HG03460 (cell line): ENCODE results near the gene TJAP1.
"Not testable (repeated sequence)": the region's sequence is repeated elsewhere in the genome, so short reads cannot be mapped to it uniquely, and the experiment has no call there.

ENCODE experiments used
- ATAC-seq: cut with Tn5 transposase; IDR thresholded peaks from one replicate; pipeline ENCODE4 v1.9.1; 2021; ENCODE audit not compliant: unreplicated experiment

TJAP1 gene

DNA sequence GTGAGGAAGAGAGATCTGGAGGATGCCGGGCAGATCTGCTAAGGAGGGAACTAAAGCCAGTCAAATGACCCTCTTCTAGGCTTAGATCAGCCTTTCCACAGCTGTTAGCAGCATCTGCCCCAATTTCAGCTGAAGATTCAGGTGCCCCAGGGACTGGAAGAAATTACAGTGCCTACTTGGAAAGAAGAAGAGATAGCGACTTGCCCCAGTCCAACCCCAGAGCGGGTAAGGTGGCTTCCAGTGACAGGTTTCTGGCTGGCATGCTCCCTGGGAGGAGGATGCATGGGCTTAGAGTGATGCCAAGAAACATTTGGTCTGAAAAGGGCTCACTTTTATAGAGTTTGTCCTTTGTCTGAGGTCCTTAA is 620 bp downstream of the TJAP1 start:
- no peak for ATAC-seq

- ATAC-seq = no peak
Measured at GRCh38 chr6:43481075-43481474, 3.7 kb downstream of the TJAP1 start.

DNA sequence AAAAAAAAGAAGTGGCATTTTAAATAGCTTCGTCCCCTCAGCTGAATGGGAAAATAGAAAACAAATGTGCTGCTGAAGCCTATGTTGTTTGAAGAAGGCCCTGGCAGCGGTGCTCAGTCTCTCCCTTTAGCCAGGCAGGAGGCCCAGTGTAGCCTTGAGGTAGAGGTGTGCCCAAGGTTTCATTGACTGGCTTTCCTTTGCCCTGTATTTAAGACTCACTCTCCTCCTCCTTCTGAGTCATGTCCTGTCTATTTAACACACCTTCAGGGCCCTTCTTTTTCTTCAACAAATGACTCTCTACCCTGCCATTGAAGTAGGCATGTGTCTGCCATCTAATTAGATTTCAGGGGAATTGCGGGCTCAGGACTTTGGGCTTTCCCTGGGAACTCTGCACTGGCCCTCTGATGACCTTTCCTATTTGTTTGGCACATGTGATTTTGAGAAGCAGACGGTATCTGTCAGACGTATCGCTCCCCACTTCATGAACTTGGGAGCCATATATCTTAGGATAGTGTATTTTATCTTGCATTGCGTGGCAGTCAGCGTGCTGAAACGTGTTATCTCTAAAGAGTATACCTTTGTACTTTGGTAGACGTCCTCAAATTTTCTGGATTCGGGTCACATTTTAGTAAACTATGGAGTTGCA is 4.3 kb downstream of the TJAP1 start:
- no peak for ATAC-seq

GRCh38 chr6:43488667-43489276 is 11.4 kb downstream of the TJAP1 start:
- no peak for ATAC-seq

DNA sequence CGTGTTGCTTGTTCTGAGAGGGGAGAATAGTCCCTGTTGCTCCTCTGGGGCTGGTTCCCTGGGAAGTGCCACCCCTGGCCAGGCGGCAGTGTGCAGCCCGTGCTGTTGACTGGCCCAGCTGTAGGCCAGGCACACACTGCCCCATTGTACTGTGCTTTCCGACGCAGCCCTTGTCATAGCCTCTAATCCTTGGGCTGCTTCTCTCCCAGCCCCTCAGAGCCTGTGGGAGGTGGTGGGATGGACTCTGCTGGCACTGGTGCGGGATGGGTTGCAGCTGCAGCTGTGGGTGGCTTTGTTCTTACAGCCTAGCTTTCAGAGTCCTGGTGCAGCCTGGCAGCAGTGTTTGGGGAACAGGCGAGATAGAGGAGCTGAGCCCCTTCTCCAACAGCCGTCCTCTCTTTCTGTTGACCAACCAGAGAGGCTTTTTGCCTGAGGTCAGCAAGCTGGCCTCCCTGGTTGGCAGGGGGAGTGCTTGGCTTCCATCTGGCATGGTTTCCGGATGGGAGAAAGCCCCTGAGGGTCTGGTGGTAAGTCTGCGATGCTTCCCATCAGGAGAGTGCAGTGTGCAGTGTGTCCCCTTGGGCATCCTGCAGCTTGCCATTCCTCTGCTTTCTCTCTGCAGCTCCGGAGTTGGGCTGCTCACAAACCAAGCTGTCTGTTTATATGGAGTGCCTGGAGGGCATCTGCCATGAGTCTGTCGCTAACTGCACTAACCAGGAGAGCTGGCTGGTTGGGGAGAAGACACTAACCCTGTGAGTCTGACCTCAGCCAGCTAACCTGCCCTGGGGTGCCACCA is 12.1 kb downstream of the TJAP1 start:
- ATAC-seq = no peak

- no peak for ATAC-seq
Measured at GRCh38 chr6:43490523-43490939, 13.2 kb downstream of the TJAP1 start.

DNA sequence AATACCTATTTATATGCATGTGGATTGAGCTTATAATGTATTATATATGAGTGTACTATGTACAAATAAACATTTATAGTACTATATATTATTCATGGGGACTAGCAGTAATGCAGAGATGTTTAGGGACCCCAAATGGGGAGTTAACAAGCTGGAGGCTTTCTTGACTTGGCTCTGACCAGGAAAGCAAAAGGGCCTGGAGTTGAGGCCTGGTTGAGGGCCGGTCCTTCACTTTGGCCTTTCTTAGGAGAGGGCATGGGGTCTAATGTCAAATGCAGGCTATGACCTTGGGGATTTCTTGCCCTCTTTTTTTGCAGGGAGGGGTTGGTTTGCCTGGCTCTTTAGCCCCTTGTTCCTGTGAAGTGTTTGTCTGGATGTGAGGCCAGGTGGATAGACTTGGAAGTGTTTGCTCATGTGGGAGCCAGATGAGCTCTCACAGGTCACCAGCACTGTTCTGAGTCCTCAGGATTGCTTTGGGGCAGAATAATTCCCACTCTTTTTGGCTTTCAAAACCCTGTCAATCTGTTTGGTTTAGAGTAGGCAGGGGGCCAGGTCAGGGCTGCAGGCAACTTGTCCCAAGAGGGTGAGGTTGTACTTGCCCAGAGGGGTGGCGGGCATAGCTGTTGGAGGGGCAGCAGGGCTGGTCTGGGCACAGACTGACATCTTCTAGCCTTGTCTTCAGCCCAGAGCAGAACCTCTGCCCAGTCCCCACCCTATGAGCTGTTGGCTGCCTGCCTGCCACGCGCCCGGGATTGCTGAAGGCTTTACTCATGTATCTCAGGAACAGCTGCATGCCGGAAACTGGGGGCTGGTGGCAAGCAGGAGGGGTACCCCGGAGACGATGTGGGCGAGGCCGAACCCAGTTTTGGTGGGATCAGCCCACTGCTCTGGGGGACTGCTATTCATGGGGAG is 14.6 kb downstream of the TJAP1 start:
- no peak for ATAC-seq

DNA sequence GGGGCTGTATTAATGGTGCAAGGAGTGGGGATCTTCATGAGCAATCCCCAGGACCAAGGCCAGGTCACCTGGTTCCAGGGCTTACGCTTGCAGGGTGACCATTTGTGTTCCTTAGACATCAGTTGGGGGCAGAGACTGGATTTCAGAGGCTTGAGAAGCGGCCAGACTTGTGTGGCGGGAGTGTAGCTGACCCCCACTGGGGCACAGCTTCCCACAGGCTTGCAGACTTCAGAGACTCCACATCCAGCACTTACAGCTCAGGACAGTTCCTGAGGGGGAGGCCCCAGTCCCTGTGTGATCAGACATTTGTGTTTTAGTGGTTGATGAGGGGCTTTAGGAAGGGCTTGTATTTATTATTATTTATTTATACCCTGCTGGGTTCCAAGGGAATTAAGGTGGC is 15.3 kb downstream of the TJAP1 start:
- no peak for ATAC-seq

DNA sequence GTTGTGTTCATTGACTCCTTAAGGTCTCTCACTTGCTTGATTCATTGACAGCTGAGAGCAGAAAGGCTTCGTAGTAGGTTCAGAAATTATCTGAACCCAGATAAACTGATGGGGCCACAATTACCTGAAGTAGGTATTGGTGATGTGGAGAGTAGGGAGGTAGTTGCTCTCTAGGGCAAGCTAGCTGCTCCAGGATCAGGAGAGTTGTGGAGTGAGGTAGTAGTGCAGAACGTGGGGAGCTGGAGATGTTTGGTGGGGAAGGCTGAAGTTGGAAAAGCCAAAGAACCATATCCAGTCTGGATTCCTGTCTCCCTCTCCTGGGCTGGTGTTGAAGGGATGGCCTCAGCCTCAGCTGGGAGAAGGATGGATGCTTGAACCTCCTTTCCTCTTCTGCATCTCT is 15.9 kb downstream of the TJAP1 start:
- no peak for ATAC-seq

GRCh38 chr6:43493833-43494232 is 16.5 kb downstream of the TJAP1 start:
- ATAC-seq = no peak

- no peak for ATAC-seq
Measured at GRCh38 chr6:43494321-43494720, 17.0 kb downstream of the TJAP1 start.

GRCh38 chr6:43494766-43495165 is 17.4 kb downstream of the TJAP1 start:
- ATAC-seq = no peak

DNA sequence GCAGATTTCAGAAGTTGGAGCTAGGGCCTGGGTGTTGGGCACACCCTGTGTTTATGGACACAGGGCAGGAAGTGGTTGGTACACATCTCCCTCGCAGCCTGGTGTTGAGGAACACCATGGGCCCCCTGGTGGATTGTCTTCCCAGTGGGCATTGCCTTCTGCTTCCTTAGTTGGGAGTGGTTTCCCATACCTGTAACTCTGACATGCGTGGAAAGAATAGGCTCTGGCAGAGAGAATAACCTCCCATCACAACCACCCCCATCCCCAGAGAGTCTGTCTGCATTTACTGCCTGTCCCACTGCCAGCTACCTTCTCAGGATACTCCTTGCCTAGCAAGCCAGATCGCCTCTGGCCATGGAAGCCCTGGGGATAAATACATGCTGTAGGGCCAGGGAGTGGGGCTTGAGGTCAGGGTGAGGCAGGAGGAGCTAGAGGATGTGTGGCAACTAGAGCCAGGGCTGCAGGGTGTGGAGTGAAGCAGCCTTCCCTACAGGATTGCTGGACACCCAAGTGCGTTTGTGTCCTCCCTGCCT is 18.1 kb downstream of the TJAP1 start:
- no peak for ATAC-seq

DNA sequence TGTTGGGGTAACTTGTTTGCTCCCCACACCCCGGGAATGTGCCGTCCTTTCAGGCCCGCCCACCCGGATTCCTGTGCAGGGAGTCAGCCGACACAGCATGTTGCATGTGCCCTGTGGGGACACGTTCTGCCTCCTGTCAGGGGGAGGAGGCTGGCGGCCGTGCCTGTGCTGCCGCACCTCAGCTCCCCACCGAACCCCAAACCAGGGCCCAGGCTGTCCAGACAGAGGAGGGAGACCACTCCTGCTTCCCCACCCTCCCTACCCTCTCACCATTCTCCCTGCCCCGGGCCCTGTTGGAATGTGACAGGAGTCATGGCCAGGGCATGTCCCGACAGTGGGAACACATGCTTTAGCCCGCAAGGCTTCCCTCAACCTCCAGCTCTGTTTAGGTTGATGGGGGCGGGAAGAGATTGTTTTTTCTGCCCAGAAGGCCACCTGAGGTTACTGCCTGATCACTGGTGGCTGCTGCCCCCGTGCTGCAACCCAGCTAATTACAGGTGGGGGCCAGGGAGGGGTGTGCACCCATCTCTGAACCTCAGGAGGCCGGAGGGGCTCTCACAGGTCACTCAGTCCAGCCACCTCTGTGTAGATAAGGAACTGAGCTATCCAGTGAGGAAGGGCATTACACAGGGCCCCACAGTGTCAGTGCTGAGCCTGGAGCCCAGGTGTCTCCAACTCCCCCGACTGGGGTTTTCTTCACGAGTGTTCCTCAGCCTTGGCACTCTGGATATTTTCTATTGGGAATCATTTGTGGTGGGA is 19.2 kb downstream of the TJAP1 start:
- ATAC-seq = no peak

DNA sequence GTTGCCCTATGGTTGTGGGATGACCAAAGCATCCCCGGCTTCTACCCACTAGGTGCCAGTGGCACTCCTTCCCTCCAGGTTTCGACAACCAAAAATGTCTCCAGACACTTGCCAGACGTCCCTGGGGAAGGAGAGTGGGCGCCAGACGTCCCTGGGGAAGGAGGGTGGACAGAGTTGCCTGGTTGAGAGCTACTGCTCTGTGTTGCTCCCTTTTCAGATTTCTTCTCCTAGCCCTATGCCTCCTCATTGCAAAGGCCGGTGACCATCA is 19.7 kb downstream of the TJAP1 start:
- no peak for ATAC-seq

DNA sequence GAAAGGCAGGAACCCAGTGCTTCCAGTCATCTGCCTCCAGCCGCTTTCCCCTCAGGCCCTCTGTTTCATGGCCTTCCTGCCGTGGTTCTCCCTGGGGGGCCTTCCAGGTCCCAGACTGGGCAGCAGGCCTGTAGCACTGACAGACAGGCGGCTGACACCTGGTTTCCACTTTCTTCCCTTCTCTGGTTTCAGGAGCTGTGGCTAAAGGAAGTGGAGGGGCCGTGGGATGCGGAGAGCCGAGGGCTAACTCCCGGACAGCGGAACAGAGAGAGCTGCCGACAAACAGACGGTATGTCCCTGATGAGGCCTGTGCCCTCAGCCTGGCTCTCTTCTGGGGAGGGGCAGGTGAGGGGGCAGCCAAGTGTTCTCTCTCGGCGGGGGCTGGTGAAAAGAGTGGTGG is 20.3 kb downstream of the TJAP1 start:
- ATAC-seq = no peak

GRCh38 chr6:43498291-43498690 is 20.9 kb downstream of the TJAP1 start:
- ATAC-seq = not testable (repeated sequence)

DNA sequence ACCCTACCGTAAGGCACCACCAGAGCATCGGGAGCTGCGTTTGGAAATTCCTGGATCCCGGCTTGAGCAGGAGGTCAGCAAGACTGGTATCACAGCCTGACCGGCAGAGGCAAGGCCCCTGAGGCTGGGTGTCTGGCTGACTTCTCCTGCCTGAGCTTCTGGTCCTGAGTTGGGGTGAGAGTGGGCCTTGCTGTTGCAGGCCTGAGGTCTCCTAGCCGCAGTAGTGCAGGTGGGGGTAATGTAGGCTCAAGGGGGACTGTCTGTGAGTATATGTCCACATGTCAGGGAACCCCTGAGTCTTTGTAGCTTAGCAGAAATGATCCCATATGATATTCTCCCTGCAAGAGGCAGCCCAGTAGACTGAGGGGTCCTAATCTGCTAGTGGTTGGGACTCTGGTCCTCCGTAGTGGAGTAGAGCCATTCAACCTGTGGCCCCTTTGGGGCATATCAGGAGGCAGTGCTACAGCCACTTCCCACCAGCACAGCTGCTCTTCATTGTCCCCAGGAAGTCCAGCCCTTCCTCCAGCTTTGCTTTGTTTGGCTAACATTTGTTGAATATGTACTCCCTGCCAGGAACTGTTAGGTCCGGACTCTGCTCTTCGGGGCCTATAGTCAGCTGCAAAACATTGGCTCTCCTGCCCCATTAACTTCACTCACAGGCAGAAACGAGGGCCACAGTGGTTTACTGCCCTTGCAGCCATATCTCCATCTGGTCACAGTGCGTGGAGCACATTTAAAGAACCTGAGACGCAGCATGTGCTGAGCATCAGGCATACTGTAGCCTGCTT is 21.9 kb downstream of the TJAP1 start:
- ATAC-seq = no peak

- no peak for ATAC-seq
Measured at GRCh38 chr6:43500921-43501320, 23.6 kb downstream of the TJAP1 start.

DNA sequence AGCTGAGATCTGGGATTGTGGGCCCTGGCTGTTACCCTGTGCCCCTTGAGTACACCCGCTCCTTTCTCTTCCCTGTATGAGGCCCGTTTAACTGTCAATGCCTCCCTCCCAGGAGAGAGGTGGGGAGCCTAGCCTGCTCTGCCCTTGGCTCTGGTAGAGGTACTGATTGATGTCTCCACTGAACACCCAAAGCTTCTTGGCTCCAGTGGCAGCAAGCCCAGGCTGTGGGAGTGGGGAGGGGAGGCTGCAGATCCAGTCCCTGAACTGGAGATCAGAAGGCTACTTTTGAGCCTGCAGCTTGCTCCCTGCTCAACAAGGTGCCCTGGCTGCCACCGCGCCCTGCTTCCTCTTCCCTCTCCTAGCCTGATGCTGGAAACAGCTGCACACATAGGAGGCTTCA is 25.3 kb downstream of the TJAP1 start:
- ATAC-seq = no peak
